ENCODE data around the gene CD82. TPM values are rescaled to one million over a fixed set of nuclear protein-coding genes. Genes with fewer than 3 reads are reported as not detected.

The CD82 gene
- polyA plus RNA-seq, 1 donor (not counting 4 experiments of a cell fraction or from before 2014, with no cell fraction given) = 118 TPM

DNA sequence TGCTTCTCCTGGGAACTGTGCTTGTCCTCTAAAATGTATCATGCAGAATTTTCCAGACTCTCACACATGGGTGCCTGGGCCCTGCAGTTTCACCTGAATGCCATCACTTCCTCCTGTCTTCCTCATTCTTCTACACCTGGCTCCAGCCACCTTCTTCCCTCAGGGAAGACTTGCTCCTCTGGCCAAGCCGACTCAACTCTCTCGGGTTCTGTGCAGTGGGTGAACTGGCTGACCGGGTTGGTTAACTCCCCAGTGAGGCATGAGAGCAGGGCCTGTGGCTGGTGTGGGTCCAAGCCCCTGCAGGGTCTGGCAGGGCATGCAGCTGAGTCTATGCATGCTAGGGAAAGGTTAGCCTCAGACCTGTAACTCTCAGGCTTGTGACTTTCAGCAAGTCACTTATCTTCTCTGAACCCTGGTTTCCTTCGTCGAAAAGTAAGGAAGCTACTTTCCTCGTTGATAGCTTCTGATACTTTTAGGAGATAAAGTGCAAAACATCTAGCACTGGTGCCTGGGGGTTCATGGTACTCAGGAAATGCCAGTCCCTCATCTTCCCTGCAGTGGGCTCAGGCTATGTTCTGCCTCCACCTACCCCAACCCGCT is 11.9 kb downstream of the CD82 start:
- peak overlapping the region; percentile 34 for H3K9ac ChIP-seq (ENCODE audit: control insufficient read depth, extremely low read depth, insufficient read depth, low read length)

DNA sequence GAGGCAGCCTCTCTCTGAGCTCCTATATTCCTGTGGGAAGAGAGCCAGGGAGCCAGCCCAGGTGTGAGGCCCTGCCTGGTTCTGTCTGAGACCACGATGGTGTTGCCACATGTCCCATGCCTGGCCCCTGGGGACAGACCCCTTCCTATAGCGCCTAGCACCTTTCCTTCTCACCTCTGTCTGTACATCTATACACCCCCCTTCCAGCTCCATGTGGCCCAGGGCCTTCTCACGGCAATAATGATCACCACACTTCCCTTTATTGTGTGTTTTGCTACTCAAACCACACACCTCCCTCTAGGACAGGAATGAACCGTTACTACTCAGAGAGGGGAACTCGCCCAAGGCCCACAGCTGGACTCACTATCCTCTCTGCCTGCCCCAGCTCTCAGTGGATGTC is 12.8 kb downstream of the CD82 start:
- DNase-seq (ENCODE audit: low read depth, low spot score) (no peak), FAIRE-seq (peak; percentile 39)
- Histone ChIP-seq H2AFZ (ENCODE audit: control insufficient read depth, low read length) (no peak overlapping the region), H3K4me1 (ENCODE audit: control insufficient read depth, extremely low read depth, insufficient read depth, low read length) (peaks cover 69% of the 10 kb centered on the region), H3K9ac (ENCODE audit: control insufficient read depth, extremely low read depth, insufficient read depth, low read length) (no peak overlapping the region), H3K36me3 (ENCODE audit: control insufficient read depth in 2 of 2, extremely low read depth in 1 of 2, insufficient read depth in 2 of 2, low read length in 2 of 2) (peaks cover 5 to 12% of the 10 kb centered on the region in 2 experiments), H4K20me1 (ENCODE audit: control insufficient read depth, extremely low read depth, insufficient read depth, low read length) (no peaks in the 10 kb centered on the region), H3K9me3 (ENCODE audit: control insufficient read depth, low read depth, low read length) (peaks cover 2% of the 10 kb centered on the region), H3K4me3 (ENCODE audit: control insufficient read depth in 2 of 3, extremely low read depth in 1 of 3, insufficient read depth in 2 of 3, low read depth in 1 of 3, low read length in 3 of 3) (no peak overlapping the region), H3K79me2 (ENCODE audit: control insufficient read depth, insufficient read depth, low read length) (peaks cover 70% of the 10 kb centered on the region), H3K27ac (ENCODE audit: control insufficient read depth, insufficient read depth, low read length) (no peak overlapping the region), H3K4me2 (ENCODE audit: control insufficient read depth, extremely low read depth, insufficient read depth, low read depth, low read length) (no peak overlapping the region), H3K9me1 (ENCODE audit: control insufficient read depth, extremely low read depth, insufficient read depth, low read length) (no peaks in the 10 kb centered on the region), H3K27me3 (ENCODE audit: control insufficient read depth, extremely low read depth, insufficient read depth, low read length) (no peaks in the 10 kb centered on the region)
- TF ChIP-seq EZH2 (IDR thresholded peaks at IDR 0.05; ENCODE audit: low read length) = no peak
- TF ChIP-seq, protein P1, sequence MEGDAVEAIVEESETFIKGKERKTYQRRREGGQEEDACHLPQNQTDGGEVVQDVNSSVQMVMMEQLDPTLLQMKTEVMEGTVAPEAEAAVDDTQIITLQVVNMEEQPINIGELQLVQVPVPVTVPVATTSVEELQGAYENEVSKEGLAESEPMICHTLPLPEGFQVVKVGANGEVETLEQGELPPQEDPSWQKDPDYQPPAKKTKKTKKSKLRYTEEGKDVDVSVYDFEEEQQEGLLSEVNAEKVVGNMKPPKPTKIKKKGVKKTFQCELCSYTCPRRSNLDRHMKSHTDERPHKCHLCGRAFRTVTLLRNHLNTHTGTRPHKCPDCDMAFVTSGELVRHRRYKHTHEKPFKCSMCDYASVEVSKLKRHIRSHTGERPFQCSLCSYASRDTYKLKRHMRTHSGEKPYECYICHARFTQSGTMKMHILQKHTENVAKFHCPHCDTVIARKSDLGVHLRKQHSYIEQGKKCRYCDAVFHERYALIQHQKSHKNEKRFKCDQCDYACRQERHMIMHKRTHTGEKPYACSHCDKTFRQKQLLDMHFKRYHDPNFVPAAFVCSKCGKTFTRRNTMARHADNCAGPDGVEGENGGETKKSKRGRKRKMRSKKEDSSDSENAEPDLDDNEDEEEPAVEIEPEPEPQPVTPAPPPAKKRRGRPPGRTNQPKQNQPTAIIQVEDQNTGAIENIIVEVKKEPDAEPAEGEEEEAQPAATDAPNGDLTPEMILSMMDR (optimal IDR thresholded peaks at IDR 0.05 in 1 of 3, IDR thresholded peaks at IDR 0.05 in 1 of 3, conservative IDR thresholded peaks at IDR 0.05 in 1 of 3; ENCODE audit: extremely low read depth in 1 of 3, insufficient read depth in 2 of 3, low read length in 3 of 3) = no peak
- dilution Hi-C loops (cut with MboI; ENCODE audit: extremely low pct_ligation_motif_present, low sequenced_read_pairs) = no loop called here

More for the DNA sequence above, 11.9 kb downstream of the CD82 start:
- Histone ChIP-seq H3K36me3 (ENCODE audit: control insufficient read depth in 2 of 2, extremely low read depth in 1 of 2, insufficient read depth in 2 of 2, low read length in 2 of 2) (peaks cover 5 to 10% of the 10 kb centered on the region in 2 experiments), H3K27me3 (ENCODE audit: control insufficient read depth, extremely low read depth, insufficient read depth, low read length) (no peaks in the 10 kb centered on the region), H3K79me2 (ENCODE audit: control insufficient read depth, insufficient read depth, low read length) (peaks cover 68% of the 10 kb centered on the region), H3K4me3 (ENCODE audit: control insufficient read depth in 2 of 3, extremely low read depth in 1 of 3, insufficient read depth in 2 of 3, low read depth in 1 of 3, low read length in 3 of 3) (no peak overlapping the region), H2AFZ (ENCODE audit: control insufficient read depth, low read length) (no peak overlapping the region), H3K4me2 (ENCODE audit: control insufficient read depth, extremely low read depth, insufficient read depth, low read depth, low read length) (peak overlapping the region; percentile 40), H4K20me1 (ENCODE audit: control insufficient read depth, extremely low read depth, insufficient read depth, low read length) (no peaks in the 10 kb centered on the region), H3K27ac (ENCODE audit: control insufficient read depth, insufficient read depth, low read length) (peak overlapping the region; percentile 76), H3K9me1 (ENCODE audit: control insufficient read depth, extremely low read depth, insufficient read depth, low read length) (no peaks in the 10 kb centered on the region), H3K9me3 (ENCODE audit: control insufficient read depth, low read depth, low read length) (peaks cover 2% of the 10 kb centered on the region), H3K4me1 (ENCODE audit: control insufficient read depth, extremely low read depth, insufficient read depth, low read length) (peaks cover 79% of the 10 kb centered on the region)
- dilution Hi-C loops (cut with MboI; ENCODE audit: extremely low pct_ligation_motif_present, low sequenced_read_pairs) = no loop called here
- peak; percentile 75 for FAIRE-seq
- DNase-seq (ENCODE audit: low read depth, low spot score) = no peak
- TF ChIP-seq, protein P1 (optimal IDR thresholded peaks at IDR 0.05 in 1 of 3, IDR thresholded peaks at IDR 0.05 in 1 of 3, conservative IDR thresholded peaks at IDR 0.05 in 1 of 3; ENCODE audit: extremely low read depth in 1 of 3, insufficient read depth in 2 of 3, low read length in 3 of 3) = no peak
